ENCODE data around the gene ENDOU.

ENDOU gene

GRCh38 chr12:47755655-47756562, 30.6 kb upstream of the ENDOU start:
- no peak for TF ChIP-seq CTCF (conservative IDR thresholded peaks at IDR 0.05; ENCODE audit: low read length)
- DNase-seq (ENCODE audit: low read depth): no peak
- H3K4me3 ChIP-seq (ENCODE audit: low read length): no peak overlapping the region

- no peak overlapping the region for H3K4me3 ChIP-seq (ENCODE audit: low read length)
- no peak for TF ChIP-seq CTCF (conservative IDR thresholded peaks at IDR 0.05; ENCODE audit: low read length)
- DNase-seq (ENCODE audit: low read depth): no peak
These were observed 29.6 kb upstream of the ENDOU start for GRCh38 chr12:47754881-47755280.

- no peak overlapping the region for H3K4me3 ChIP-seq (ENCODE audit: low read length)
- DNase-seq (ENCODE audit: low read depth): no peak
- no peak for TF ChIP-seq CTCF (conservative IDR thresholded peaks at IDR 0.05; ENCODE audit: low read length)
These were observed 28.8 kb upstream of the ENDOU start for GRCh38 chr12:47754126-47754525.

- TF ChIP-seq CTCF (conservative IDR thresholded peaks at IDR 0.05; ENCODE audit: low read length): no peak
- no peak overlapping the region for H3K4me3 ChIP-seq (ENCODE audit: low read length)
- no peak for DNase-seq (ENCODE audit: low read depth)
These were observed 28.0 kb upstream of the ENDOU start for GRCh38 chr12:47753021-47754001.

- no peak overlapping the region for H3K4me3 ChIP-seq (ENCODE audit: low read length)
- peak; percentile 81 for DNase-seq (ENCODE audit: low read depth)
- no peak for TF ChIP-seq CTCF (conservative IDR thresholded peaks at IDR 0.05; ENCODE audit: low read length)
These were observed 27.3 kb upstream of the ENDOU start for GRCh38 chr12:47752552-47752951.

GRCh38 chr12:47752121-47752520, 26.8 kb upstream of the ENDOU start:
- no peak for TF ChIP-seq CTCF (conservative IDR thresholded peaks at IDR 0.05; ENCODE audit: low read length)
- DNase-seq (ENCODE audit: low read depth): no peak
- H3K4me3 ChIP-seq (ENCODE audit: low read length): no peak overlapping the region
